Suprapubic skin (tissue), 4 donors: ENCODE measurements around the gene KCTD21. TPM values are rescaled to one million over a fixed set of nuclear protein-coding genes. Genes with fewer than 3 reads are reported as not detected.

ENCODE experiments used
- DNase-seq, 2 donors: peaks; one replicate each; pipeline ENCODE4 v3.0.0-alpha.2; 2019; ENCODE audit warnings: low spot score in 2 of 2
- H3K27ac ChIP-seq: fragments of 200-600 bp; sonication (generic); one replicate; pipeline ENCODE4 v1.5.1; 2019
- H3K27me3 ChIP-seq: fragments of 200-600 bp; sonication (generic); one replicate; pipeline ENCODE4 v1.5.1; 2019
- H3K36me3 ChIP-seq: fragments of 200-600 bp; sonication (generic); one replicate; pipeline ENCODE4 v1.5.1; 2019
- H3K4me1 ChIP-seq: fragments of 200-600 bp; sonication (generic); one replicate; pipeline ENCODE4 v1.5.1; 2019
- H3K4me3 ChIP-seq: fragments of 200-600 bp; sonication (generic); one replicate; pipeline ENCODE4 v1.5.1; 2019; ENCODE audit warnings: mild to moderate bottlenecking
- H3K9me3 ChIP-seq: fragments of 200-600 bp; sonication (generic); one replicate; pipeline ENCODE4 v1.5.1; 2019
- CTCF ChIP-seq, 2 donors: fragments of 200-600 bp in 1 of 2; fragments of 450-650 bp in 1 of 2; sonication (generic) in 1 of 2; IDR thresholded peaks; one replicate each; pipeline ENCODE4 v1.5.1; 2016 to 2019; ENCODE audit warnings: antibody characterized with exemption in 2 of 2, mild to moderate bottlenecking in 1 of 2, moderate library complexity in 1 of 2
- EP300 ChIP-seq: sonication (generic); formaldehyde crosslinking; IDR thresholded peaks from one replicate; pipeline ENCODE4 v1.6.1; 2017; ENCODE audit warnings: antibody characterized with exemption
- POLR2A ChIP-seq, 2 donors: fragments of 450-650 bp; IDR thresholded peaks; one replicate each; pipeline ENCODE4 v1.6.1; 2017; ENCODE audit warnings: antibody characterized with exemption in 2 of 2, mild to moderate bottlenecking in 2 of 2, moderate library complexity in 2 of 2
- POLR2AphosphoS5 ChIP-seq, 3 donors: sonication (generic); formaldehyde crosslinking; IDR thresholded peaks; one replicate each; pipeline ENCODE4 v1.6.1; 2017; ENCODE audit warnings: antibody characterized with exemption in 3 of 3
- WGBS: methylation state at CpG from one replicate; pipeline ENCODE4 v1.1.5; 2018; 5-methylcytosine and 5-hydroxymethylcytosine counted together
- total RNA-seq, 4 donors: library from RNA; depleted of rRNA; stranded (reverse); fragments of >200 nt; gene quantifications; one replicate each; pipeline ENCODE4 v1.1.0, GENCODE V29; 2016

The KCTD21 gene
- total RNA-seq, 4 donors from 2014 or later, result 3.6 to 11.1 (median 4.3) TPM

- DNase-seq, result no peak
- Histone ChIP-seq H3K27ac (no peak overlapping the region), H3K36me3 (peaks cover 15% of the 10 kb centered on the region)
Observed at GRCh38 chr11:78202733-78203167, 14.3 kb upstream of the KCTD21 start.

GRCh38 chr11:78201096-78201818 lies 12.8 kb upstream of the KCTD21 start:
- DNase-seq, result no peak
- Histone ChIP-seq H3K4me3 (no peak overlapping the region), H3K27me3 (no peaks in the 10 kb centered on the region), H3K9me3 (no peaks in the 10 kb centered on the region), H3K36me3 (peaks cover 15% of the 10 kb centered on the region), H3K4me1 (peaks cover under 1% of the 10 kb centered on the region), H3K27ac (no peak overlapping the region)
- 92% methylated on average over 9 of the region's 9 CpGs for WGBS
- TF ChIP-seq POLR2A (IDR thresholded peaks at IDR 0.05) (no peak), POLR2AphosphoS5 (IDR thresholded peaks at IDR 0.05) (no peak), CTCF (IDR thresholded peaks at IDR 0.05) (no peak), EP300 (no peak)

More at GRCh38 chr11:78202733-78203167, 14.3 kb upstream of the KCTD21 start:
- H3K4me1 ChIP-seq, result no peaks in the 10 kb centered on the region
- no peak for TF ChIP-seq POLR2AphosphoS5 (IDR thresholded peaks at IDR 0.05)
- TF ChIP-seq POLR2A (IDR thresholded peaks at IDR 0.05), result no peak
- TF ChIP-seq CTCF (IDR thresholded peaks at IDR 0.05), result no peak
- TF ChIP-seq EP300, result no peak
- WGBS, result 55% methylated on average over 3 of the region's 3 CpGs
- H3K9me3 ChIP-seq, result no peaks in the 10 kb centered on the region
- no peaks in the 10 kb centered on the region for H3K27me3 ChIP-seq
- no peak overlapping the region for H3K4me3 ChIP-seq

- Histone ChIP-seq H3K36me3 (peaks cover 15% of the 10 kb centered on the region), H3K4me1 (peaks cover 2% of the 10 kb centered on the region), H3K4me3 (no peak overlapping the region), H3K27ac (no peak overlapping the region), H3K27me3 (no peaks in the 10 kb centered on the region), H3K9me3 (no peaks in the 10 kb centered on the region)
- WGBS, result 100% methylated on average over 1 of the region's 13 CpGs
- no peak for DNase-seq
- no peak for TF ChIP-seq CTCF (IDR thresholded peaks at IDR 0.05)
- no peak for TF ChIP-seq POLR2A (IDR thresholded peaks at IDR 0.05)
- TF ChIP-seq POLR2AphosphoS5 (IDR thresholded peaks at IDR 0.05), result no peak
- no peak for TF ChIP-seq EP300
Observed at GRCh38 chr11:78200553-78200952, 12.1 kb upstream of the KCTD21 start.

GRCh38 chr11:78200061-78200460 lies 11.6 kb upstream of the KCTD21 start:
- H3K9me3 ChIP-seq, result no peaks in the 10 kb centered on the region
- no peak overlapping the region for H3K27ac ChIP-seq
- no peak overlapping the region for H3K4me3 ChIP-seq
- peaks cover 2% of the 10 kb centered on the region for H3K4me1 ChIP-seq
- H3K36me3 ChIP-seq, result peaks cover 15% of the 10 kb centered on the region
- TF ChIP-seq EP300 (no peak), POLR2A (IDR thresholded peaks at IDR 0.05) (no peak), POLR2AphosphoS5 (IDR thresholded peaks at IDR 0.05) (no peak), CTCF (IDR thresholded peaks at IDR 0.05) (no peak)
- 93% methylated on average over 3 of the region's 4 CpGs for WGBS
- no peaks in the 10 kb centered on the region for H3K27me3 ChIP-seq
- DNase-seq, result no peak

- no peak overlapping the region for H3K27ac ChIP-seq
- peaks cover 2% of the 10 kb centered on the region for H3K4me1 ChIP-seq
- 93% methylated on average over 2 of the region's 5 CpGs for WGBS
- no peak for TF ChIP-seq POLR2AphosphoS5 (IDR thresholded peaks at IDR 0.05)
- no peak for TF ChIP-seq POLR2A (IDR thresholded peaks at IDR 0.05)
- no peak for TF ChIP-seq EP300
- TF ChIP-seq CTCF (IDR thresholded peaks at IDR 0.05), result no peak
- H3K27me3 ChIP-seq, result no peaks in the 10 kb centered on the region
- no peak overlapping the region for H3K4me3 ChIP-seq
- H3K36me3 ChIP-seq, result peaks cover 15% of the 10 kb centered on the region
- no peak for DNase-seq
- H3K9me3 ChIP-seq, result no peaks in the 10 kb centered on the region
Observed at GRCh38 chr11:78199653-78200015, 11.2 kb upstream of the KCTD21 start.
